NT2/D1 (cell line): ENCODE results near the gene KCND3.

Experiments used
- DNase-seq: peaks from one replicate; pipeline ENCODE4 v3.0.0-alpha.2; 2011; ENCODE audit warnings: low read depth, low spot score
- H3K27me3 ChIP-seq: 2 replicates; pipeline ENCODE4 v1.6.0; 2011; ENCODE audit warnings: mild to moderate bottlenecking; ENCODE audit not compliant: insufficient read length, insufficient read depth
- H3K36me3 ChIP-seq: 2 replicates; pipeline ENCODE4 v1.6.1; 2011; ENCODE audit warnings: mild to moderate bottlenecking, low read length, mixed read lengths; ENCODE audit not compliant: insufficient read depth, insufficient read length
- H3K4me1 ChIP-seq: 2 replicates; pipeline ENCODE4 v1.5.1; 2011; ENCODE audit not compliant: insufficient read depth, insufficient read length
- H3K4me3 ChIP-seq: 2 replicates; pipeline ENCODE4 v1.5.1; 2011; ENCODE audit warnings: low read depth; ENCODE audit not compliant: insufficient read length
- H3K9ac ChIP-seq: 2 replicates; pipeline ENCODE4 v1.6.0; 2011; ENCODE audit warnings: low read depth; ENCODE audit not compliant: insufficient read length
- H3K9me3 ChIP-seq: 2 replicates; pipeline ENCODE4 v1.5.1; 2011; ENCODE audit warnings: mild to moderate bottlenecking, low read length; ENCODE audit not compliant: insufficient read depth
- SUZ12 ChIP-seq: IDR thresholded peaks from 2 replicates; pipeline ENCODE4 v1.6.1; 2011; ENCODE audit not compliant: insufficient read length, insufficient read depth; ENCODE audit errors: extremely low read depth
- YY1 ChIP-seq: IDR thresholded peaks from 2 replicates; pipeline ENCODE4 v1.6.1; 2011; ENCODE audit not compliant: insufficient read length, insufficient read depth
- ZNF274 ChIP-seq: IDR thresholded peaks from 2 replicates; pipeline ENCODE4 v1.6.1; 2011; ENCODE audit warnings: mild to moderate bottlenecking, low read depth, low read length

KCND3 gene

DNA sequence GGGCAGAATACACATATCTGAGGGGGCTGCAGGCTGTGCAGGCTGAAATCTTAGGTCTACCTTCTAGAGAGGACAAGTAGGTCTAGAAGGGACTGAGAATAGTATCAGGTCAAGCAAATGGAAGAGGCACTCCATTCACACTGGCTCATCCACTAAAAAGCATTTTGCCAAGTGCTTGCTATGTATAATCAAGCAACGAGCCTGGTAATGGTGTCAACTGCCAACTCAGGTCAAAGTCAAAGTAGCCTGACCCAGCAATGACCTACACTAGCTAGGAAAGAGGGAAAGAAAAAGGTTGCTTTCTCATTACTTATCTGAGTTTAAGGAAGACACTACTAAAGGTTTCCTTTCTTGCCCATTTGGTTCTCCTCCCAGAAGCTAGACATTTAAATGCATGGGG lies 10.8 kb downstream of the KCND3 start:
- H3K9ac ChIP-seq = no peak overlapping the region
- H3K27me3 ChIP-seq = no peaks in the 10 kb centered on the region
- no peak overlapping the region for H3K4me3 ChIP-seq

DNA sequence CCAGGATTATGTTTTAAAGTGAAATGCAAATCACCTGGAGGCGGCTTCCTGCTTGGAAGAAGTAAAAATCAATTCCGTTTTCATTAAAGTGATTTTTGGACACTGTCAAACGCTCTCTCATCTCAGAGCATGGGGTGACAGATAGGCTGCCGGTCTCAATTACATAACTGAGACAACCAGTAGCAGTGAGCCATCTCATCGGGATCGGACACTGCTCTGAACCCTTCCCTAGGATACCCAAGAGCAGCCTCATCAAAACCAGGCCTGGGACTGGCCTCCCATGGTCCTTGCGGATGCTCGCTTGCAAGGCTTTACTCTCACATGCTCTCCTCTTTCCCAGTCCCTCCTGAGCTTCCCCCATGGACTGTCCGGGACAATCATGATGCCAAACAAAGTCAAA lies 12.1 kb downstream of the KCND3 start:
- Histone ChIP-seq H3K36me3 (no peaks in the 10 kb centered on the region), H3K9me3 (peaks cover 7% of the 10 kb centered on the region; the same call in 1 of the 2 replicates), H3K9ac (no peak overlapping the region), H3K4me1 (peaks cover 6% of the 10 kb centered on the region), H3K27me3 (no peaks in the 10 kb centered on the region), H3K4me3 (no peak overlapping the region)
- no peak for TF ChIP-seq ZNF274
- no peak for TF ChIP-seq YY1
- no peak for TF ChIP-seq SUZ12
- no peak for DNase-seq

More for the DNA sequence above, 10.8 kb downstream of the KCND3 start:
- no peak for DNase-seq
- Histone ChIP-seq H3K9me3 (peaks cover 12% of the 10 kb centered on the region; the same call in 1 of the 2 replicates), H3K4me1 (peaks cover 6% of the 10 kb centered on the region), H3K36me3 (no peaks in the 10 kb centered on the region)
- TF ChIP-seq YY1 = no peak
- no peak for TF ChIP-seq ZNF274
- TF ChIP-seq SUZ12 = no peak

DNA sequence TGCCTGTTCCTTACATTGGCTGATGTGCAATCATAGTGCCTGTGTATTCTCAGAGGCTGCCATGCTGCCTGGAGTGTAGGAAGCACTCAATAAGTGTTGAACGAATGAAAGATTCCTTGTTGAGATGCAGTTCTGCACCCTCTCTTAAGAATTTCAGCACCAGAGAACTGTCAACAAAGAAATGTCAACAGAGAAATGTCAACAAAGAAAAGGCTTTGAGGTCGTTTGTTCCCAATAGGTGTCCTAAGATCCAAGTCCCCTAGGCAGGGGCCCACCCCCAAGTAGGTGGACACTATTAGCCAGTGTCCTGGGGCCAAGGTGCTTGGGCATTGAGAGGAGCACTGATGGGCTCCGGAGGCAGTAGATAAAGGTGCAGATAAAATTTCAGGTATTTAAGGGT lies 12.6 kb downstream of the KCND3 start:
- no peak overlapping the region for H3K9ac ChIP-seq
- peaks cover 6% of the 10 kb centered on the region for H3K4me1 ChIP-seq
- peaks cover 2% of the 10 kb centered on the region; the same call in 1 of the 2 replicates for H3K9me3 ChIP-seq
- DNase-seq = no peak
- no peaks in the 10 kb centered on the region for H3K27me3 ChIP-seq
- TF ChIP-seq ZNF274 (no peak), SUZ12 (no peak), YY1 (no peak)
- H3K36me3 ChIP-seq = no peaks in the 10 kb centered on the region
- H3K4me3 ChIP-seq = no peak overlapping the region

DNA sequence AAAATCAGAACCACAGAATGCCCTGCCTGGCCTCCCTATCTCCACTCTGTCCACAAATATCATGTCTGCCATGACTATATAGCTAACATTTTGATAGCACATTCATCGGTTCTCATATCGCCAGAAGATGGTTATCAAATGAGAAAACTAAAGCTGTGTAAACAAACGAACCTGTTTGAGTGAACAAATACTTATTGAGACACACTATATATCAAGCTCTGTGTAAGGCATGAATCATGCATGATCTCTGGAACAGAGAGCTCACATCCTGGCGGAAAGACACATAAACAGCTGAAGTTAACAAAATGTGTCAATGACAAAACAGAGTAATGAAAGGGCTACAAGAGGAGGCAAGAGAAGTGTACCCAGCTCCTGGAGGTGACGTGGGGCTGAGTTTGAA lies 13.1 kb downstream of the KCND3 start:
- DNase-seq = no peak

DNA sequence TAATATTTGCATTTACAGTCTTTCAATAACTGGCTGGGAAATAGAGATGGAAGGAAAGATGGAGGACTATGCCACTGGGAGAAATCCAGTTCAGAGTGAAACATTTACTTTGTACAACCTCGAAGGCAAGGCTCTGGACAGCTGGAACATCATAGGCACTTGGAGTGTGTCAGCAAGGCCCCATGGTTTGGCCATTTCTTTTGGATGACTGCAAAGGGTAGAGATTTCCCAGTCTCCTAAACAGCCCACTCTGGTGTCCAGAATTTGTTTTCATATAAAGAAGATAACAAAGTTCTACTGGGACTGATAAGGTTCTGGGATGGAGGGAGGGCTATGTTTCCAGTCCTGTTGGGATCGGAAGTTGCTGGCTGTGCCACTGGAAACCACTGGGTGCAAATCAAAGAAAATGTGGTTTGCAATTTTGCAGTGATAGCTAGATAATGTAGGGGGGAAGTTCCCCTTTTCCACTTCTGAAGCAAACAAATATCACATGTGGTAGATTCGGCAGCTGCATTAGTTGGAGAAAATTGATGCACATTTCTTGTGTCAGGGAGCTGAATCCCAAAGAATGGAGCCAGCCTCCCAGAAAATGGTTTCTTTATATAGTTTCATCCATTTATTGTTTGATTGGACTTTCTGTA lies 16.2 kb downstream of the KCND3 start:
- peaks cover 6% of the 10 kb centered on the region for H3K4me1 ChIP-seq
- H3K9me3 ChIP-seq = no peaks in the 10 kb centered on the region
- no peak overlapping the region for H3K9ac ChIP-seq
- no peaks in the 10 kb centered on the region for H3K36me3 ChIP-seq
- no peak for TF ChIP-seq ZNF274
- TF ChIP-seq YY1 = no peak
- TF ChIP-seq SUZ12 = no peak
- H3K27me3 ChIP-seq = no peaks in the 10 kb centered on the region
- no peak overlapping the region for H3K4me3 ChIP-seq
- no peak for DNase-seq

More for the DNA sequence above, 13.1 kb downstream of the KCND3 start:
- no peaks in the 10 kb centered on the region for H3K27me3 ChIP-seq
- H3K4me1 ChIP-seq = peaks cover 6% of the 10 kb centered on the region
- H3K36me3 ChIP-seq = no peaks in the 10 kb centered on the region
- H3K9ac ChIP-seq = no peak overlapping the region
- H3K9me3 ChIP-seq = no peaks in the 10 kb centered on the region
- no peak overlapping the region for H3K4me3 ChIP-seq
- no peak for TF ChIP-seq YY1

DNA sequence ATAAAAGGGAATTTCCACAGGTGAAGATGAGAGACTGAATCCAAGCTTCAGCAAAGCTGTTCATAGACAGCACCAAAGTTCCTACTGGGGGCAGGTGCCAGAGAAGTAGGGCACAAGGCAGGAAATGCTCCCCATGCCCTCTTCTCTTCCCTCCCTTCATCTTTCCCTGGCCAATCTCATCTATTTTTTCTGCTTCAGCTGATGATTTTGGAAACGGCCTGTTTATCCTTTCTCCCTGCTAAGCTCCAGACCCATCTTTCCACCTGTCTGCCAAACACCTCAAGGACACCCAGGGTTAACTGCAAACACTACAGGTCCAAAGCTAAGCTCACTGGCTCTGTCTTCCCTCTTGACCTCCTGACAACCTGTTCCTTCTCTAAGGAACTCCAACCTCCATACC lies 18.1 kb downstream of the KCND3 start:
- Histone ChIP-seq H3K4me1 (no peaks in the 10 kb centered on the region), H3K4me3 (no peak overlapping the region), H3K27me3 (no peaks in the 10 kb centered on the region), H3K9me3 (no peaks in the 10 kb centered on the region), H3K36me3 (no peaks in the 10 kb centered on the region), H3K9ac (no peak overlapping the region)
- DNase-seq = no peak
- no peak for TF ChIP-seq SUZ12
- TF ChIP-seq ZNF274 = no peak
- TF ChIP-seq YY1 = no peak

DNA sequence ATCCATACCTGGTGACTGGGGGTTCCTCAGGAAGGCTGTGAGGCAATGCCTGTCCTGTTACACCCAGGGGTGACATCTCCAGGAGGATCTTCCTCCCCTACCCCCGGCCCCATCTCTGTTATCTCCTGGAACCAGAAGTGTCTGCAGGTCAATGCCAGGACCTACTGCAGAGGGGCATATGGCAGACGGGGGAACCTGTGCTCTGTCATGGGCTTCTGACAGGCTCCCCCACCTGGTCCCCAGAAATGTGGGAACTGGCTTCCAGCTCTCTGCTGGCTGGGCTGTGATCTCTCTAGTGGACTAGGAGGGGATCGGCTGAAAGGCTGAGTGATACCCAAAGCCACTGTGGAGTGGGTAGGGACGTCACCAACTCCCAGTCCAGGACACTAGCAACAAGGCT lies 21.0 kb downstream of the KCND3 start:
- H3K4me3 ChIP-seq = no peak overlapping the region
- TF ChIP-seq ZNF274 (no peak), SUZ12 (no peak), YY1 (no peak)
- H3K36me3 ChIP-seq = no peaks in the 10 kb centered on the region
- no peaks in the 10 kb centered on the region for H3K9me3 ChIP-seq
- no peaks in the 10 kb centered on the region for H3K27me3 ChIP-seq
- no peaks in the 10 kb centered on the region for H3K4me1 ChIP-seq
- H3K9ac ChIP-seq = no peak overlapping the region
- DNase-seq = no peak
